ENCODE measurements around the gene STX12.
"Not testable (repeated sequence)": the region's sequence is repeated elsewhere in the genome, so short reads cannot be mapped to it uniquely, and the experiment has no call there.

STX12 gene

DNA sequence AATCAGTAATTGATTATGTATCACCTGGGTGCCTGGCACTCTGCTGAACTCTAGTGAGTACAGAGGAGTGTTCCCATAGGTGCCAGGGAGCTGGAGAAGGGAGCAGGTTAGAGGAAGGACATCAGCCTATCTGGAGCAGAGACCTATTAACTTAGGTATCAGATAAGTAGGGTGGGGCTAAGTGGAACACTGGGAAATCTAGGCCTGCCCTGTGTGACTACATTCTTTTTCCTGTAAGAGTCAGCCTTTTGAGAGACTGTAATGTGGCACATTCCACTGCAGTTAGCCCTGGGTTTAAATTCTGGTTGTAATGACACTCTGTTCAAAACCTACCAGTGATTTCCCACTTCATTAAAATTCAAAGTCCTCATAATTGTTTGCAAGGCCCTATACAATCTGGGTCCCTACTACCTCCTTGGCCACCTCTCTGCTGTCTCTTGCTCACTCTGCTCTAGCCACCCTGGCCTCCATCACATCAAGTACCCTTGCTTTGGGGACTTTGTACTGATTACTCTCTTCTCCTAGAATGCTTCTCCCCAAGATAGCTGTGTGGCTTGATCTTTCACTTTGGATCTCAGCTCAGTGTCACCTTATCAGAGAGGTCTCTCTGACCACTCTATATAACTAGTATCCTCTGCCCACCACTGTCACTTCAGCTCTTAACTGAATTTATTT is 12.9 kb downstream of the STX12 start:
- DNase-seq (ENCODE audit: low spot score): no peak
- TF ChIP-seq, protein P1, sequence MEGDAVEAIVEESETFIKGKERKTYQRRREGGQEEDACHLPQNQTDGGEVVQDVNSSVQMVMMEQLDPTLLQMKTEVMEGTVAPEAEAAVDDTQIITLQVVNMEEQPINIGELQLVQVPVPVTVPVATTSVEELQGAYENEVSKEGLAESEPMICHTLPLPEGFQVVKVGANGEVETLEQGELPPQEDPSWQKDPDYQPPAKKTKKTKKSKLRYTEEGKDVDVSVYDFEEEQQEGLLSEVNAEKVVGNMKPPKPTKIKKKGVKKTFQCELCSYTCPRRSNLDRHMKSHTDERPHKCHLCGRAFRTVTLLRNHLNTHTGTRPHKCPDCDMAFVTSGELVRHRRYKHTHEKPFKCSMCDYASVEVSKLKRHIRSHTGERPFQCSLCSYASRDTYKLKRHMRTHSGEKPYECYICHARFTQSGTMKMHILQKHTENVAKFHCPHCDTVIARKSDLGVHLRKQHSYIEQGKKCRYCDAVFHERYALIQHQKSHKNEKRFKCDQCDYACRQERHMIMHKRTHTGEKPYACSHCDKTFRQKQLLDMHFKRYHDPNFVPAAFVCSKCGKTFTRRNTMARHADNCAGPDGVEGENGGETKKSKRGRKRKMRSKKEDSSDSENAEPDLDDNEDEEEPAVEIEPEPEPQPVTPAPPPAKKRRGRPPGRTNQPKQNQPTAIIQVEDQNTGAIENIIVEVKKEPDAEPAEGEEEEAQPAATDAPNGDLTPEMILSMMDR (IDR thresholded peaks at IDR 0.05; ENCODE audit: borderline replicate concordance, control extremely low read depth, extremely low read depth, insufficient read depth, missing control alignments): no peak
- in situ Hi-C loops (cut with MboI; ENCODE audit: low sequenced_read_pairs, unreplicated experiment): no loop called here

DNA sequence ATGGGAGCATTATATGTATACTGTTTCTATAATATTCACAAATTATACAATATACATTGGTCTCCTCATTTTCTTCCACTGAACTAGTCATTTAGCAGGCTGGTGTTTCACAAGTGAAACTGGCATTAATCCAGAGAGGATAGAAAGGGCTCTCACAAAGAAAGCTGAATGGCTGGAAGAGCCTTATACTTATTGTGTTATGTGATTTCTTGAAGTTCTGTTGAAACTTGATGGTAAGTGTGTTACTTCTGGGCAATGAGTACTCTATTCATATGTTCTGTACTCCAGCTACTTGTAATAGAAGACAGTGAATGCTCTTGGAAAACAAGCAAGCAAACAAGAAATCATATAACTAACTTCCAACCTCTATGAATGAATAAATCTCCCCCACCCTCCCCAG is 14.9 kb downstream of the STX12 start:
- in situ Hi-C loops (cut with MboI; ENCODE audit: low sequenced_read_pairs, unreplicated experiment): no loop called here
- no peak for DNase-seq (ENCODE audit: low spot score)
- TF ChIP-seq, protein P1 (IDR thresholded peaks at IDR 0.05; ENCODE audit: borderline replicate concordance, control extremely low read depth, extremely low read depth, insufficient read depth, missing control alignments): no peak

DNA sequence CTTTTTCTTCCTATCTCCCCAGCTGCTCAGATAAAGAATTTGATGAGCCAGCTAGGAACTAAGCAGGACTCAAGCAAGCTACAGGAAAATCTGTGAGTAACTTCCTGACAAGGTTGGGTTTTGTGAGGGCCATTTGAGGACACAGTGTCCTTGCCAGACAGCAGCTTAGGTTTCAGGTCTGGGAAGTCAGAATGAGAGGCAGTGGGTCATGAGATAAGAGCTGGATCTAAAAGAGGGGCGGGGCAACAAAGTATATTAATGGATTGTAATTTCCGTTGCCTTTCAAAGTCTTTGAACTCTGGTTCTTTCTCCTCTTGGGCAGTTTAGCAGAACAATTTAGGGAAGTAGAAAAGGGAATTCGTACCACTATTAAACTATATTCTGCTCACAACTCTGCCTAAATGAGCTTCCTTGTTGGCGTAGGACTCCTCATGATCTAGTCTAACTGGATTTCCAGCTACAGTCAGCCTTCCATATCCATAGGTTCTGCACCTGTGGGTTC is 16.6 kb downstream of the STX12 start:
- no peak for DNase-seq (ENCODE audit: low spot score)
- in situ Hi-C loops (cut with MboI; ENCODE audit: low sequenced_read_pairs, unreplicated experiment): no loop called here
- TF ChIP-seq, protein P1 (IDR thresholded peaks at IDR 0.05; ENCODE audit: borderline replicate concordance, control extremely low read depth, extremely low read depth, insufficient read depth, missing control alignments): no peak

DNA sequence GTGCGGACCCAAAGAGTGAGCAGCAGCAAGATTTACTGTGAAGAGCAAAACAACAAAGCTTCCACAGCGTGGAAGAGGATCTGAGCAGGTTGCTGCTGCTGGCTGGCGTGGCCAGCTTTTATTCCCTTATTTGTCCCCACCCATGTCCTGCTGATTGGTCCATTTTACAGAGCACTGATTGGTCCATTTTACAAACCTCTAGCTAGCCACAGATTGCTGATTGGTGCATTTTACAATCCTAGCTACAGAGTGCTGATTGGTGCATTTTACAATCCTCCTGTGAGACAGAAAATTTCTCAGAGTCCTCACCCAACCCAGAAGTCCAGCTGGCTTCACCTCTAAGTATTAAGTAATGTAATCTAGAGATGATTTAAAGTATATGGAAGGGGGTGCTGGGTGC is 17.3 kb downstream of the STX12 start:
- DNase-seq (ENCODE audit: low spot score); in situ Hi-C loops (cut with MboI; ENCODE audit: low sequenced_read_pairs, unreplicated experiment): not testable (repeated sequence)

DNA sequence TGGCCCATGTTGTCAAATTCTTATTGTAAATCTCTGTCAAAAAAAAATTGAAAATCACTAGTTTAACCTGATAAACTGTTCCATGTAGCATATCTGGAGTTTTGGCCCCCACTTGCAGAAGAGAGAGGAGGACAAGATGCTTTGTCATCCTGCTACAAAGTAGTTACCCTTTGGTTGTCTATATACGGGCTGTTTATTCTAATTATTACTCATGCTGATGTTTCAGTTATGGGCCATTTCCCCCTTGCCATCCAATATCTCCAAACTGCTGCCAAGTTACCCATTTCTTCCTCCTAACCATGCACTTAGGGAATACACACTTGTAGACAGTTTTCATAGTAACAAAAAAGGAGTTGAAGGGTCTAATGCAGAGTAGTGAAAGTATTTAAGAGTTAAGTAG is 22.6 kb downstream of the STX12 start:
- TF ChIP-seq, protein P1 (IDR thresholded peaks at IDR 0.05; ENCODE audit: borderline replicate concordance, control extremely low read depth, extremely low read depth, insufficient read depth, missing control alignments): no peak
- no peak for DNase-seq (ENCODE audit: low spot score)
- in situ Hi-C loops (cut with MboI; ENCODE audit: low sequenced_read_pairs, unreplicated experiment): no loop called here

DNA sequence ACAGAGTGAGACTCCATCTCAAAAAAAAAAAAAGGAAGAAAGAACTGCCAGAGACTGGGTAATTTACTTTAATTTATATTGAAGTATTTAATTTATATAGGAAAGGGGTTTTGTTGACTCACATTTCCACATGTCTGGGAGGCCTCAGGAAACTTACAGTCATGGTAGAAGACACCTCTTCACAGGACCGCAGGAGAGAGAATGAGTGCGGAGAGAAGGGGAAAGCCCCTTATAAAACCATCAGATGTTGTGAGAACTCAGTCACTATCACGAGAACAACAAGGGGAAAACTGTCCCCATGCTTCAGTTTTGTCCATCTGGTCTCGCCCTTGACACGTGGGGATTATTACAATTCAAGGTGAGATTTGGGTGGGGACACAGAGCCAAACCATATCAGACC is 31.8 kb downstream of the STX12 start:
- in situ Hi-C loops (cut with MboI; ENCODE audit: low sequenced_read_pairs, unreplicated experiment): no loop called here
- no peak for DNase-seq (ENCODE audit: low spot score)
- TF ChIP-seq, protein P1 (IDR thresholded peaks at IDR 0.05; ENCODE audit: borderline replicate concordance, control extremely low read depth, extremely low read depth, insufficient read depth, missing control alignments): no peak

DNA sequence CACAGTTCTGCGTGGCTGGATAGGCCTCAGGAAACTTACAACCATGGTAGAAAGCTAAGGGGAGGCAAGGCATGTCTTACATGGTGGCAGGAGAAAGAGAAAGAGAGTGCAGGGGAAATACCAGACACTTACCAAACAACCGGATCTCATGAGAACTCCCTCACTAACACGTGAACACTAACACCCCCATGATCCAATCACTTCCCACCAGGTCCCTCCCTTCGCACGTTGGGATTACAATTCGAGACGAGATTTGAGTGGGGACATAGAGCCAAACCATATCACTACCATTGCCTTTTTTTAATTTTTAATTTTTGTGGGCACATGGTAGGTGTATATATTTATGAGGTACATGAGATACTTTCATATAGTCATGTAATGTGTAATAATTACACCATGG is 33.7 kb downstream of the STX12 start:
- in situ Hi-C loops (cut with MboI; ENCODE audit: low sequenced_read_pairs, unreplicated experiment): no loop called here
- DNase-seq (ENCODE audit: low spot score): no peak
- TF ChIP-seq, protein P1 (IDR thresholded peaks at IDR 0.05; ENCODE audit: borderline replicate concordance, control extremely low read depth, extremely low read depth, insufficient read depth, missing control alignments): no peak
